ENCODE results near the gene KRI1. TPM values are rescaled to one million over a fixed set of nuclear protein-coding genes. Genes with fewer than 3 reads are reported as not detected.

Gene KRI1
- total RNA-seq (2014; rRNA removed; shearing (Covaris generic)) = 23.8 and 25.0 TPM in 2 replicates
- polyA plus RNA-seq (2016; fragmentation: Nextera tagmentation; extraction: Ambion mirVana) = 43.2 and 48.8 TPM in 2 replicates
- long read RNA-seq, partial matches to known transcripts = 7 of 16 reads
- long read RNA-seq, other reads (novel, unspliced or antisense) = 3 of 16 reads

DNA sequence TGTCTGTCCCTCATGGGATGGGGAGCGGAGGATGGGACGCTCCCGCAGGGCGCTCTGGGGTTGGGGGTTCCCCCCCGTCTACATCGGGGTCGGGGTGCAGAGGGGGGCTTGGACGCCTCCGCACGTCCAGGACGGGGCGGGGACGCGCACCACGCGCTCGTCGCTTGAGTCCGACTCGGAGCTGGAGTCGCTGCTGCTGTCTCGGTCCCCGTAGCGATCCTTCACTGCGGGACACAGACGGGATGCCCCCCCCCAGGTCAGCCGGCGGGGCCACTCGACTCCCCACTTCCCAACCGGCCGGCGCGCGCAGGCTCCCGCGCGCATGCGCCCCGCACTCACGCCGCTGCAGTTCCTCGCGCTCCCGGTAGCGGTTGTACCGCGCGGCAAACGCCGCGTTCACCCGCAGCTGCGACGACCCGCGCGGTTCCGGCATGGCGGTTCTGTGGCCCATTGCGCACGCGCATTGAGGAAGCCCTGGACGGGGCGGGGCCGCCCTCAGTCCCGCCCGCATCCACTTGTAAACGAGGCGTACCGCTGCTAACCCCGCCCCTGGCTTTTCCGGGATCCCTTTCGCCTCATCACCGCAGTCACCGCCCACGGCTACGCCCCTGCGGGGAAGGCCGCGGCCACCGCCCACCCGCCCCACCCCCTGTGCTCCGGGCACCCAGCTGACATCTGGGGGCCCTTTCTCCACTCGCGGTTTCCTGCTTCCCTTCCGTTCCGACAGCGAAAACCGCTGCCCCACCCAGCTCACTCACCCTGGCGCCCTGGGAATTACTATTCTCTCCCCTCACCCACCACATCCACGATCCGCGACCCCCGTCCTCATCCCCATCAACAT is at the start of gene KRI1:
Gene KRI1, minus strand, starts transcription at position 444 of the 841 bp plus-strand sequence. Its CDS starts 11 bp downstream, at position 433.
- TF ChIP-seq, protein P1, sequence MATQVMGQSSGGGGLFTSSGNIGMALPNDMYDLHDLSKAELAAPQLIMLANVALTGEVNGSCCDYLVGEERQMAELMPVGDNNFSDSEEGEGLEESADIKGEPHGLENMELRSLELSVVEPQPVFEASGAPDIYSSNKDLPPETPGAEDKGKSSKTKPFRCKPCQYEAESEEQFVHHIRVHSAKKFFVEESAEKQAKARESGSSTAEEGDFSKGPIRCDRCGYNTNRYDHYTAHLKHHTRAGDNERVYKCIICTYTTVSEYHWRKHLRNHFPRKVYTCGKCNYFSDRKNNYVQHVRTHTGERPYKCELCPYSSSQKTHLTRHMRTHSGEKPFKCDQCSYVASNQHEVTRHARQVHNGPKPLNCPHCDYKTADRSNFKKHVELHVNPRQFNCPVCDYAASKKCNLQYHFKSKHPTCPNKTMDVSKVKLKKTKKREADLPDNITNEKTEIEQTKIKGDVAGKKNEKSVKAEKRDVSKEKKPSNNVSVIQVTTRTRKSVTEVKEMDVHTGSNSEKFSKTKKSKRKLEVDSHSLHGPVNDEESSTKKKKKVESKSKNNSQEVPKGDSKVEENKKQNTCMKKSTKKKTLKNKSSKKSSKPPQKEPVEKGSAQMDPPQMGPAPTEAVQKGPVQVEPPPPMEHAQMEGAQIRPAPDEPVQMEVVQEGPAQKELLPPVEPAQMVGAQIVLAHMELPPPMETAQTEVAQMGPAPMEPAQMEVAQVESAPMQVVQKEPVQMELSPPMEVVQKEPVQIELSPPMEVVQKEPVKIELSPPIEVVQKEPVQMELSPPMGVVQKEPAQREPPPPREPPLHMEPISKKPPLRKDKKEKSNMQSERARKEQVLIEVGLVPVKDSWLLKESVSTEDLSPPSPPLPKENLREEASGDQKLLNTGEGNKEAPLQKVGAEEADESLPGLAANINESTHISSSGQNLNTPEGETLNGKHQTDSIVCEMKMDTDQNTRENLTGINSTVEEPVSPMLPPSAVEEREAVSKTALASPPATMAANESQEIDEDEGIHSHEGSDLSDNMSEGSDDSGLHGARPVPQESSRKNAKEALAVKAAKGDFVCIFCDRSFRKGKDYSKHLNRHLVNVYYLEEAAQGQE (IDR thresholded peaks at IDR 0.05; ENCODE audit: unreplicated experiment) = peak; percentile 23
- TF ChIP-seq POLR2AphosphoS5 (IDR thresholded peaks at IDR 0.05; ENCODE audit: low read depth) = peak; percentile 94
- TF ChIP-seq, protein P2, sequence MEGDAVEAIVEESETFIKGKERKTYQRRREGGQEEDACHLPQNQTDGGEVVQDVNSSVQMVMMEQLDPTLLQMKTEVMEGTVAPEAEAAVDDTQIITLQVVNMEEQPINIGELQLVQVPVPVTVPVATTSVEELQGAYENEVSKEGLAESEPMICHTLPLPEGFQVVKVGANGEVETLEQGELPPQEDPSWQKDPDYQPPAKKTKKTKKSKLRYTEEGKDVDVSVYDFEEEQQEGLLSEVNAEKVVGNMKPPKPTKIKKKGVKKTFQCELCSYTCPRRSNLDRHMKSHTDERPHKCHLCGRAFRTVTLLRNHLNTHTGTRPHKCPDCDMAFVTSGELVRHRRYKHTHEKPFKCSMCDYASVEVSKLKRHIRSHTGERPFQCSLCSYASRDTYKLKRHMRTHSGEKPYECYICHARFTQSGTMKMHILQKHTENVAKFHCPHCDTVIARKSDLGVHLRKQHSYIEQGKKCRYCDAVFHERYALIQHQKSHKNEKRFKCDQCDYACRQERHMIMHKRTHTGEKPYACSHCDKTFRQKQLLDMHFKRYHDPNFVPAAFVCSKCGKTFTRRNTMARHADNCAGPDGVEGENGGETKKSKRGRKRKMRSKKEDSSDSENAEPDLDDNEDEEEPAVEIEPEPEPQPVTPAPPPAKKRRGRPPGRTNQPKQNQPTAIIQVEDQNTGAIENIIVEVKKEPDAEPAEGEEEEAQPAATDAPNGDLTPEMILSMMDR (conservative IDR thresholded peaks at IDR 0.05; ENCODE audit: low read depth in 2 of 2) = peak; percentile 2 to 18; a peak in 1 of 4 replicates
- TF ChIP-seq STAT1 (IDR thresholded peaks at IDR 0.05; ENCODE audit: unreplicated experiment) = no peak
- Histone ChIP-seq H3K27me3 (ENCODE audit: insufficient read depth) (no peaks in the 10 kb centered on the region), H3K79me2 (replicated peaks; ENCODE audit: insufficient read depth) (peaks cover 12% of the 10 kb centered on the region), H3K27ac (ENCODE audit: low read depth) (peak within 1 kb of the TSS; percentile 87), H3K4me1 (ENCODE audit: insufficient read depth) (peaks cover 23% of the 10 kb centered on the region), H3K36me3 (ENCODE audit: insufficient read depth) (0 out of 2 replicates have a peak, but pooled peaks cover 4% of the 10 kb centered on the region), H3K4me2 (peak within 1 kb of the TSS; percentile 94), H3F3A (replicated peaks; ENCODE audit: low read depth) (peaks cover 29% of the 10 kb centered on the region), H2AFZ (peak within 1 kb of the TSS; percentile 91), H3K4me3 (peak within 1 kb of the TSS; percentile 92), H3K9me2 (ENCODE audit: insufficient read depth) (no peaks in the 10 kb centered on the region), H4K20me1 (replicated peaks; ENCODE audit: insufficient read depth) (peaks cover 5% of the 10 kb centered on the region)
- Mint-ChIP-seq H3K27ac (peak within 1 kb of the TSS; percentile 94), H3K36me3 (ENCODE audit: low read depth) (peaks cover 38% of the 10 kb centered on the region), H3K9me3 (peaks cover 2% of the 10 kb centered on the region; the same call in 2 of the 3 replicates), H3K4me1 (peaks cover 31% of the 10 kb centered on the region), H3K27me3 (ENCODE audit: insufficient read depth, low read depth, poor library complexity) (peaks cover 30% of the 10 kb centered on the region), H3K4me3 (peak within 1 kb of the TSS; percentile 94)
- peak; percentile 98 for DNase-seq (ENCODE audit: low spot score)
- peak; percentile 56 for ATAC-seq

DNA sequence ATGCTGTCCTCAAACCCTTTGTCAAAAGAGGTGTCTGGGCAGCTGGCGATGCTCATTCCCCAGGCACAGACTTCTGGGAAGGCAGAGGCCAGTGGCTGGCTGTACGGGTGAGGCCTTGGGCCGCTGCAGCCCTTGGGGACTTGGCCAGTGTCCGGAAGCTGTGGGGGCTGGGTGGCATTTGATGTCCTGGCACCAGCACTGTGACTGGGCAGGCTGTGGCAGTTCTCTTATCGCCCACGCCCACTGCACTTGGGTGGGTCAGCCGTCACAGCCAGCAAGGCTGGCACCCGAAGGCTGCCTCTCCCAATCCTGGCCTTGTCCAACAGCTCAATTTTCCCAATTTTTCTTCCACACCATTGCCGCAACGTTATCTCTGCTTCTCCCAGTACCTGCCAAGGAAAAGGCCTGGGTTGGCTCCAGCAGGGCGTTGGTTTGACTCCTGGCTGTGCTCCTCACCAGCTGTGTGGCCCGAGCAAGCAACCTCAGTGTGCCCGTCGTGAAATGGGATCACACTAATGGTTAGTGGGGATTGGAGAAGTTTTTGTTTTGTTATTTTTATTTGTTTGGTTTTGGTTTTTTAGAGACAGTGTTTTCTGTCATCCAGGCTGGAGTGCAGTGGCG is 46.8 kb upstream of the KRI1 start:
- Mint-ChIP-seq H3K4me1 (no peaks in the 10 kb centered on the region), H3K9me3 (no peaks in the 10 kb centered on the region), H3K4me3 (no peak overlapping the region), H3K27ac (no peak overlapping the region), H3K27me3 (ENCODE audit: insufficient read depth, low read depth, poor library complexity) (peaks cover 8% of the 10 kb centered on the region), H3K36me3 (ENCODE audit: low read depth) (no peaks in the 10 kb centered on the region; the same call in 2 of the 3 replicates)
- no peaks in the 10 kb centered on the region for H3K9me2 ChIP-seq (ENCODE audit: insufficient read depth)
- H3K4me2 ChIP-seq = no peak overlapping the region
- no peak for DNase-seq (ENCODE audit: low spot score)
- H2AFZ ChIP-seq = no peak overlapping the region
- H3K27ac ChIP-seq (ENCODE audit: low read depth) = no peak overlapping the region
- H3K27me3 ChIP-seq (ENCODE audit: insufficient read depth) = no peaks in the 10 kb centered on the region
- no peaks in the 10 kb centered on the region for H3K36me3 ChIP-seq (ENCODE audit: insufficient read depth)
- no peaks in the 10 kb centered on the region for H3K4me1 ChIP-seq (ENCODE audit: insufficient read depth)
- no peak overlapping the region for H3K4me3 ChIP-seq
- H4K20me1 ChIP-seq (replicated peaks; ENCODE audit: insufficient read depth) = no peaks in the 10 kb centered on the region
- H3F3A ChIP-seq (replicated peaks; ENCODE audit: low read depth) = no peaks in the 10 kb centered on the region
- peaks cover 5% of the 10 kb centered on the region; the same call in 1 of the 2 replicates for H3K79me2 ChIP-seq (replicated peaks; ENCODE audit: insufficient read depth)
- ATAC-seq = no peak
- TF ChIP-seq, protein P2 (conservative IDR thresholded peaks at IDR 0.05; ENCODE audit: low read depth in 2 of 2) = no peak
- TF ChIP-seq ZNF331 (CRISPR knock-in tag; IDR thresholded peaks at IDR 0.05; ENCODE audit: low read depth) = no peak
- TF ChIP-seq CREB1 (CRISPR knock-in tag; IDR thresholded peaks at IDR 0.05; ENCODE audit: low read depth) = no peak
- TF ChIP-seq, protein P1 (IDR thresholded peaks at IDR 0.05; ENCODE audit: unreplicated experiment) = no peak

Measured in GM23338 (cell line).